Loucy (cell line): ENCODE data around the gene HECA.

Source experiments
- EZH2phosphoT487 ChIP-seq: fragments of 200-600 bp; IDR thresholded peaks from 2 replicates; pipeline ENCODE4 v1.6.1; 2018; ENCODE audit warnings: antibody characterized with exemption, mild to moderate bottlenecking, moderate library complexity, borderline replicate concordance
- TF ChIP-seq, protein P1 (sequence below): fragments of 200-600 bp; sonication (generic); conservative IDR thresholded peaks from 2 replicates; pipeline ENCODE4 v1.5.1; 2014; ENCODE audit warnings: mild to moderate bottlenecking, antibody characterized with exemption, low read length

DNA sequence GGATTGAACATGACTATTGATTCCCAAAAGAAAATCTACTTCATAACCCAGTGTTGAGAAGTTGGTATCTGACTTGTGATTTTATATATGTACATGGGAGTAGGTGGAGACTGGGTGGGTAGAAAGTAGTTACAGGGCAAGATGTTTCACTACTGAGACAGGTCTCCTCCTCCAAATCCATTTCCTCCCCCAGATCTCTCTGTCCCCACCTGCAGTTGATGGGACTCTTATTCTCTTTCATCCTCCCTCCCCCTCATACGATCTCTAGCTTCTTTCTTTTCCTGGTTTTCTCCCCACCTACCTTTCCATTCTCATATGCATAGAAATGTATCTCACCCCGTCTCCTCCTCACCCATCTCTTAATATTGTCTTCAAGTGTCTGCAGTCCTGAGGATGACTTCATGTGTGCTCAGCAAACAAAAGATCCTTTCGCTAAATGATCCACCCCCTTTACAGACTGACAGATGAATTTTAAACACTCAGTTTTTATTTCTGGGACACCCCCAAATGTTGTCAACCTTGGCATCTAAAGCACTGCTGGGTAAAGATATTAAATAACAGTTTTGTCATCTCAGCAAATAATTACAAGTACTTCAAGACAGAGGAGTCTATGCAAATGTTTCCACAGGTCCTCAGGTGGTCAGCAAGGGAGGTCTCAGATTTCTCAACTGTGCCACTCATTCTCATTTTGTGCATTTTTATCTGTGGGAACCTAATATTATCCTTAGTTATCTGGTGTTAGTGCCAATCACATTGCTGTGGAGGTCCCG lies 18.7 kb upstream of the HECA start:
- TF ChIP-seq, protein P1, sequence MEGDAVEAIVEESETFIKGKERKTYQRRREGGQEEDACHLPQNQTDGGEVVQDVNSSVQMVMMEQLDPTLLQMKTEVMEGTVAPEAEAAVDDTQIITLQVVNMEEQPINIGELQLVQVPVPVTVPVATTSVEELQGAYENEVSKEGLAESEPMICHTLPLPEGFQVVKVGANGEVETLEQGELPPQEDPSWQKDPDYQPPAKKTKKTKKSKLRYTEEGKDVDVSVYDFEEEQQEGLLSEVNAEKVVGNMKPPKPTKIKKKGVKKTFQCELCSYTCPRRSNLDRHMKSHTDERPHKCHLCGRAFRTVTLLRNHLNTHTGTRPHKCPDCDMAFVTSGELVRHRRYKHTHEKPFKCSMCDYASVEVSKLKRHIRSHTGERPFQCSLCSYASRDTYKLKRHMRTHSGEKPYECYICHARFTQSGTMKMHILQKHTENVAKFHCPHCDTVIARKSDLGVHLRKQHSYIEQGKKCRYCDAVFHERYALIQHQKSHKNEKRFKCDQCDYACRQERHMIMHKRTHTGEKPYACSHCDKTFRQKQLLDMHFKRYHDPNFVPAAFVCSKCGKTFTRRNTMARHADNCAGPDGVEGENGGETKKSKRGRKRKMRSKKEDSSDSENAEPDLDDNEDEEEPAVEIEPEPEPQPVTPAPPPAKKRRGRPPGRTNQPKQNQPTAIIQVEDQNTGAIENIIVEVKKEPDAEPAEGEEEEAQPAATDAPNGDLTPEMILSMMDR = no peak
- TF ChIP-seq EZH2phosphoT487 = no peak
